Measurements from ENCODE around the gene LGR5. TPM values are rescaled to one million over a fixed set of nuclear protein-coding genes. Genes with fewer than 3 reads are reported as not detected.

LGR5 gene
- total RNA-seq, 1 donor from 2014 or later: 0.32 TPM

GRCh38 chr12:71441836-71442566 is 2.4 kb downstream of the LGR5 start:
- Histone ChIP-seq H3K9me3 (ENCODE audit: insufficient read depth, low read depth, low read length) (peaks cover 2% of the 10 kb centered on the region), H2AFZ (ENCODE audit: low read depth, low read length) (no peak overlapping the region), H3K27me3 (ENCODE audit: insufficient read depth, low read length) (peaks cover 63% of the 10 kb centered on the region), H3K4me1 (ENCODE audit: insufficient read depth, low read length) (peaks cover 19% of the 10 kb centered on the region), H3K79me2 (ENCODE audit: insufficient read depth, low read length) (no peaks in the 10 kb centered on the region), H3K36me3 (ENCODE audit: insufficient read depth, low read length) (no peaks in the 10 kb centered on the region), H4K20me1 (ENCODE audit: insufficient read depth, low read length) (no peaks in the 10 kb centered on the region), H3K4me2 (ENCODE audit: low read length) (no peak overlapping the region), H3K27ac (ENCODE audit: low read depth, low read length) (no peak overlapping the region), H3K9ac (ENCODE audit: low read length) (no peak overlapping the region), H3K4me3 (ENCODE audit: insufficient read depth, low read depth, low read length) (no peak overlapping the region)
- Mint-ChIP-seq H3K9me3 (ENCODE audit: unreplicated experiment) (no peaks in the 10 kb centered on the region), H3K4me3 (ENCODE audit: unreplicated experiment) (no peak overlapping the region), H3K36me3 (ENCODE audit: low read depth, unreplicated experiment) (no peaks in the 10 kb centered on the region), H3K27me3 (ENCODE audit: low read depth, unreplicated experiment) (peaks cover 46% of the 10 kb centered on the region), H3K27ac (ENCODE audit: unreplicated experiment) (no peak overlapping the region), H3K4me1 (ENCODE audit: low read depth, unreplicated experiment) (peaks cover 7% of the 10 kb centered on the region)
- no peak for DNase-seq (ENCODE audit: low read depth)
- TF ChIP-seq CTCF (IDR thresholded peaks at IDR 0.05; ENCODE audit: insufficient read depth, low read depth, low read length) (no peak), EZH2 (IDR thresholded peaks at IDR 0.05; ENCODE audit: insufficient read depth, low read length) (no peak)
- FAIRE-seq: no peak

DNA sequence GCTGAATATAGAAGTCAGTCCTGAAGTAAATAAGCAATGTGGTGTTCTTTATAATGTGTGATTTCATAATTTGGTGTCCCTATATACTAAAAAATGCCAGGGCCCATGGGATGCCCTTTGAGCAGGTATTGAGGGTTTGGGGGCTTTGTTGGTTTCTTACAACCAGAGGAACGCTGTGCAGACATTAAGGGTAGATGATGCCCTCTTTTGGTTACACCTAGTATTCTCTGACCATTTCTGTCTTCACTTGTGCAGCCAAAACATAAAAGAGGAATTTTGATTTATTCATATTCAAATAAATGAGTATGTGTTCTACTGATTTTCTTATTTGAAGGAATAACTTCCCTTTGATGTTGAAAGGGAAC is 3.0 kb downstream of the LGR5 start:
- FAIRE-seq (no peak), DNase-seq (ENCODE audit: low read depth) (no peak)
- TF ChIP-seq EZH2 (IDR thresholded peaks at IDR 0.05; ENCODE audit: insufficient read depth, low read length) (no peak), CTCF (IDR thresholded peaks at IDR 0.05; ENCODE audit: insufficient read depth, low read depth, low read length) (no peak)
- no peak overlapping the region for H3K27ac ChIP-seq (ENCODE audit: low read depth, low read length)
- no peaks in the 10 kb centered on the region for H3K79me2 ChIP-seq (ENCODE audit: insufficient read depth, low read length)
- H3K27me3 ChIP-seq (ENCODE audit: insufficient read depth, low read length): peaks cover 63% of the 10 kb centered on the region
- no peak overlapping the region for H3K27ac Mint-ChIP-seq (ENCODE audit: unreplicated experiment)
- H2AFZ ChIP-seq (ENCODE audit: low read depth, low read length): no peak overlapping the region
- H3K9me3 ChIP-seq (ENCODE audit: insufficient read depth, low read depth, low read length): no peaks in the 10 kb centered on the region
- H3K4me2 ChIP-seq (ENCODE audit: low read length): no peak overlapping the region
- H3K4me3 ChIP-seq (ENCODE audit: insufficient read depth, low read depth, low read length): no peak overlapping the region
- no peaks in the 10 kb centered on the region for H3K36me3 ChIP-seq (ENCODE audit: insufficient read depth, low read length)
- H3K4me1 Mint-ChIP-seq (ENCODE audit: low read depth, unreplicated experiment): peaks cover 8% of the 10 kb centered on the region
- no peaks in the 10 kb centered on the region for H3K9me3 Mint-ChIP-seq (ENCODE audit: unreplicated experiment)
- H3K36me3 Mint-ChIP-seq (ENCODE audit: low read depth, unreplicated experiment): no peaks in the 10 kb centered on the region
- no peak overlapping the region for H3K9ac ChIP-seq (ENCODE audit: low read length)
- no peak overlapping the region for H3K4me3 Mint-ChIP-seq (ENCODE audit: unreplicated experiment)
- peaks cover 21% of the 10 kb centered on the region for H3K4me1 ChIP-seq (ENCODE audit: insufficient read depth, low read length)
- no peaks in the 10 kb centered on the region for H4K20me1 ChIP-seq (ENCODE audit: insufficient read depth, low read length)
- H3K27me3 Mint-ChIP-seq (ENCODE audit: low read depth, unreplicated experiment): peaks cover 42% of the 10 kb centered on the region

DNA sequence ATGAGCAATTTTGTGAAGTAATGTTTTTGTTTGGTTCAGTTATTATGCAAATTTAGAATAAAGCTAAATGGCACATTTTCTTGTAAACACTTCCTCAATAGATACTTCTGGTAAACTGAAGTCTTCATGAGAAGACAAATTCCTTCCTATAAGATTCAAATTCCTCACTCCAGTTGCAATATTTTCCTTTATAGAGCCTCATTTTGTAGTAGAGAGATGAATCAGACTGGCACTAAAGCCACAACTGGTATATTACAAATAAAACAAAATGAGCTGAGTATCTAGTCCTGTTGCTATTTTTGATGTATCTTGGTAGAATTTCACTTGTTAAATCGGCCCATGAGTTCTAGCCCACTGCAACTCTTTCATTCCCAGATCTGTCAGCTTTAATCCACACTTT is 5.5 kb downstream of the LGR5 start:
- no peak for FAIRE-seq
- Mint-ChIP-seq H3K9me3 (ENCODE audit: unreplicated experiment) (no peaks in the 10 kb centered on the region), H3K27ac (ENCODE audit: unreplicated experiment) (no peak overlapping the region), H3K36me3 (ENCODE audit: low read depth, unreplicated experiment) (no peaks in the 10 kb centered on the region), H3K27me3 (ENCODE audit: low read depth, unreplicated experiment) (peaks cover 30% of the 10 kb centered on the region), H3K4me3 (ENCODE audit: unreplicated experiment) (no peak overlapping the region), H3K4me1 (ENCODE audit: low read depth, unreplicated experiment) (peaks cover 16% of the 10 kb centered on the region)
- no peak for DNase-seq (ENCODE audit: low read depth)
- Histone ChIP-seq H2AFZ (ENCODE audit: low read depth, low read length) (no peak overlapping the region), H3K4me2 (ENCODE audit: low read length) (no peak overlapping the region), H3K27ac (ENCODE audit: low read depth, low read length) (no peak overlapping the region), H3K27me3 (ENCODE audit: insufficient read depth, low read length) (peaks cover 57% of the 10 kb centered on the region), H4K20me1 (ENCODE audit: insufficient read depth, low read length) (no peaks in the 10 kb centered on the region), H3K4me3 (ENCODE audit: insufficient read depth, low read depth, low read length) (no peak overlapping the region), H3K9ac (ENCODE audit: low read length) (no peak overlapping the region), H3K4me1 (ENCODE audit: insufficient read depth, low read length) (peaks cover 19% of the 10 kb centered on the region), H3K36me3 (ENCODE audit: insufficient read depth, low read length) (no peaks in the 10 kb centered on the region), H3K9me3 (ENCODE audit: insufficient read depth, low read depth, low read length) (no peaks in the 10 kb centered on the region), H3K79me2 (ENCODE audit: insufficient read depth, low read length) (no peaks in the 10 kb centered on the region)
- TF ChIP-seq EZH2 (IDR thresholded peaks at IDR 0.05; ENCODE audit: insufficient read depth, low read length) (no peak), CTCF (IDR thresholded peaks at IDR 0.05; ENCODE audit: insufficient read depth, low read depth, low read length) (no peak)
